ENCODE measurements around the gene CD7. TPM values are rescaled to one million over a fixed set of nuclear protein-coding genes. Genes with fewer than 3 reads are reported as not detected.
A peak's percentile ranks its signal among the peaks of the same experiment; 100 is the strongest.

CD7 gene
- total and polyA plus RNA-seq, 7 donors, result 0.13 to 0.81 (median 0.19) TPM; not detected in 1

DNA sequence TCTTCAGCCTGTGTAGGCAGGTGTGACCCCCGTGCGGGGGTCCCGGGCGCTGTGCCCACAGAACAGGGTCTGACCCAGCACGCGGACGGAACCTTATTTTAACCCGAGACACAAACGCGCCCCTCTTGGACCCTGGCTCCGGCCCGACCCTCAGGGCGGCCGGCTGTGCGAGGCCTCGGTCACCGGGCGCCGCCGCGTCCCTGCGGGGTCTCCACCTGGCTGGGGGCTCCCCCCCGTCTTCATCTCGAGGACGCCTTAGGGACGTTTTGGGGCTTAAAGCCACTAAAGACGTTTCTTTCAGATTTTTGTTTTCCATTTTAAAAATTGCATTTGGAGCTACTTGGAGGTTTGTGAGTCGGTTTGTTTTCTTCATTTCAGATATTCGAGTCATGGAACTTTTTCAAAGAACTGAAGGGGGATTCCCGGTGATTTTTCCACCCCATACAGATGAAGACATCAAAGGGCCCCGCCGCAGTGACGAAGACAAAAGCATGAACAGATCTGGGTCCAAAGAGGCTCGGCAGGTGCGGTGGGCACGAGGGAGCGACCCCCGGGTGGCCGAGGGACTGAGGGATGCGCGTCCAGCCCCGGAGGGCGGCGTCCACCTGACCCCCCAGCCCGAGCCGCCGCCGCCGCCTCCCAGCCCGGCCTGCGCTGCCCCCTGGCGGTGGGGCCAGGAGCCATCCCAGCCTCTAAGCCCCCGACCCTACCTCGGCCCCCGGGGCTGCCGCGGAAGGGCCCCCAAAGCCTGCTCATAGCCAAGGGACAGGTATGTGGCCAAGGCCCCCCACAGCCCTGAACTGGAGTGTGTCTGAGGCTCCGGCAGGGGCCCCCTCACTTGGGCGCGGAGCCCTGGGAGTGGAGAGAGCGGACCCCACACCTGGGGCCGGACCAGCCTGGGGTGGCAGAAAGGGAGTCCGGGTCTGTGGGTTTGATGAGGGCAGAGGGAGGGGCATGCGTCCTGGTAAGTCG lies 3.8 kb upstream of the CD7 start:
- Histone ChIP-seq H3K9me3 (no peaks in the 10 kb centered on the region), H3K4me3 (peak overlapping the region; percentile 22), H3K27me3 (ENCODE audit: insufficient read depth in 3 of 3, low read length in 2 of 3) (no peaks in the 10 kb centered on the region), H3K4me1 (peaks cover 5% of the 10 kb centered on the region), H3K27ac (no peak overlapping the region), H3K36me3 (ENCODE audit: insufficient read depth in 1 of 2, low read depth in 1 of 2) (no peaks in the 10 kb centered on the region)
- intact Hi-C loops (cut with DNase I), result loop anchor here (1.0 to 2.0 kb wide), 4 partner anchors 84 to 115 kb away; no protein-coding TSS in a partner anchor
- TF ChIP-seq, protein P1, sequence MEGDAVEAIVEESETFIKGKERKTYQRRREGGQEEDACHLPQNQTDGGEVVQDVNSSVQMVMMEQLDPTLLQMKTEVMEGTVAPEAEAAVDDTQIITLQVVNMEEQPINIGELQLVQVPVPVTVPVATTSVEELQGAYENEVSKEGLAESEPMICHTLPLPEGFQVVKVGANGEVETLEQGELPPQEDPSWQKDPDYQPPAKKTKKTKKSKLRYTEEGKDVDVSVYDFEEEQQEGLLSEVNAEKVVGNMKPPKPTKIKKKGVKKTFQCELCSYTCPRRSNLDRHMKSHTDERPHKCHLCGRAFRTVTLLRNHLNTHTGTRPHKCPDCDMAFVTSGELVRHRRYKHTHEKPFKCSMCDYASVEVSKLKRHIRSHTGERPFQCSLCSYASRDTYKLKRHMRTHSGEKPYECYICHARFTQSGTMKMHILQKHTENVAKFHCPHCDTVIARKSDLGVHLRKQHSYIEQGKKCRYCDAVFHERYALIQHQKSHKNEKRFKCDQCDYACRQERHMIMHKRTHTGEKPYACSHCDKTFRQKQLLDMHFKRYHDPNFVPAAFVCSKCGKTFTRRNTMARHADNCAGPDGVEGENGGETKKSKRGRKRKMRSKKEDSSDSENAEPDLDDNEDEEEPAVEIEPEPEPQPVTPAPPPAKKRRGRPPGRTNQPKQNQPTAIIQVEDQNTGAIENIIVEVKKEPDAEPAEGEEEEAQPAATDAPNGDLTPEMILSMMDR (IDR thresholded peaks at IDR 0.05), result peak; percentile 86
- peak; percentile 68 to 91 (median 82) for ATAC-seq
- no peak for DNase-seq
- WGBS, 3 donors, result 42 to 54% (median 45%) methylated on average over 58 to 65 of the region's 65 CpGs

DNA sequence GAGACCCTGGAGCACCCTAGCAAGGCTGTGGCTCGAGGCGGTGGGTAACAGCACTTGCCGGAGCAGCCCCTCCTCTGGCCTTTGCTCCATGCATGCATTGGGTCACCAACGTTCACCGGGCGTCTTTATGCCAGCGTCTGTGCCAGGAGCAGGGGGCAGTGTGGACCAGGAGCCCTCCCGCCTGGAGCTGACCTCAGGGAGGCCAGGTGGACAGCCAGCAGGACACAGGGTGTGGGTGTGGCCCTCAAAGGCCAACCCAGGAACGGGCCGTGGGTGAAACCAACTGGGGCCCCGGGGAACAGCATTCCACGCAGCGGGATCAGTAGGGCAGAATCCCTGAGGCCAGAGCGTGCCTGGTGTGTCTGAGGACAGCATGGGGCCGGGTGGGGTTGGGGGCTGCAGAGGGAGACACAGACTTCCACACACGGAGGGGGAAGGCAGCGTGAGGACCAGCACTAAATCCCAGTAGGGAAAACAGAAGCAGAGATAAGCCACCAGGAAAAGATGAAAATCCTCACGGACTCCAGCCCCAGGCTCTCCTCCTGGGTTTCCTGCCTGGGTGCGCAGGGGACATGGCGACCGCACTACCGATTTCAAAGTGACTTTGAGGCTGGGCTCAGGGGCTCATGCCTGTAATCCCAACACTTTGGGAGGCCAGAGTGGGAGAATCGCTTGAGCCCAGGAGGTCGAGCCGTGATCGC lies 2.9 kb upstream of the CD7 start:
- Histone ChIP-seq H3K4me3 (no peak overlapping the region), H3K27ac (no peak overlapping the region), H3K9me3 (no peaks in the 10 kb centered on the region), H3K36me3 (ENCODE audit: insufficient read depth in 1 of 2, low read depth in 1 of 2) (no peaks in the 10 kb centered on the region), H3K4me1 (peaks cover 5% of the 10 kb centered on the region), H3K27me3 (ENCODE audit: insufficient read depth in 3 of 3, low read length in 2 of 3) (peaks cover 0 to 5% (median 5%) of the 10 kb centered on the region in 3 donors)
- intact Hi-C loops (cut with DNase I), result loop anchor here in 1 of 2 donors (2.0 kb wide), 2 partner anchors 83 to 113 kb away; no protein-coding TSS in a partner anchor
- no peak for DNase-seq
- TF ChIP-seq, protein P1 (IDR thresholded peaks at IDR 0.05), result no peak
- WGBS, 3 donors, result 61 to 70% (median 68%) methylated on average over 25 to 26 of the region's 26 CpGs
- ATAC-seq, result no peak

DNA sequence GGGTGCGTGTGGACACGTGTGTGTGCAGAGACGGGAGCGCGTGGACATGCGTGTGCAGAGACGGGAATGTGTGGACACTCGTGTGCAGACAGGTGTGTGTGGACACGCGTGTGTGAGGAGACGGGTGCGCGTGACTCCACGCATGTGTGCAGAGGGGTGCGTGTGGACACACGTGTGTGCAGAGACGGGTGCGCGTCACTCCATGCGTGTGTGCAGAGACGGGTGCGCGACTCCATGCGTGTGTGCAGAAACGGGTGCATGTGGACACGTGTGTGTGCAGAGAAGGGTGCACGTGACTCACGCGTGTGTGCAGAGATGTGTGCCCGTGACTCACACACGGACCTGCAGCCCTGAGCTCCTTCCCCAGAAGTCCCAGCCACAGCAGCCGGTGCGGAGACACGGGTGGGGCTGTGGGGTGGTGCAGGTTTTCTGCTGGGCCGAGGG lies 2.2 kb upstream of the CD7 start:
- ATAC-seq, result no peak
- Histone ChIP-seq H3K9me3 (no peaks in the 10 kb centered on the region), H3K4me3 (no peak overlapping the region), H3K27ac (no peak overlapping the region), H3K36me3 (ENCODE audit: insufficient read depth in 1 of 2, low read depth in 1 of 2) (no peaks in the 10 kb centered on the region), H3K27me3 (ENCODE audit: insufficient read depth in 3 of 3, low read length in 2 of 3) (peaks cover 0 to 9% (median 7%) of the 10 kb centered on the region in 3 donors), H3K4me1 (peaks cover 5% of the 10 kb centered on the region)
- TF ChIP-seq, protein P1 (IDR thresholded peaks at IDR 0.05), result no peak
- WGBS, 3 donors, result 93 to 95% (median 94%) methylated on average over 35 of the region's 35 CpGs
- intact Hi-C loops (cut with DNase I), result loop anchor here in 1 of 2 donors (2.0 to 5.0 kb wide), 3 partner anchors 72 to 113 kb away; no protein-coding TSS in a partner anchor
- DNase-seq, result no peak

DNA sequence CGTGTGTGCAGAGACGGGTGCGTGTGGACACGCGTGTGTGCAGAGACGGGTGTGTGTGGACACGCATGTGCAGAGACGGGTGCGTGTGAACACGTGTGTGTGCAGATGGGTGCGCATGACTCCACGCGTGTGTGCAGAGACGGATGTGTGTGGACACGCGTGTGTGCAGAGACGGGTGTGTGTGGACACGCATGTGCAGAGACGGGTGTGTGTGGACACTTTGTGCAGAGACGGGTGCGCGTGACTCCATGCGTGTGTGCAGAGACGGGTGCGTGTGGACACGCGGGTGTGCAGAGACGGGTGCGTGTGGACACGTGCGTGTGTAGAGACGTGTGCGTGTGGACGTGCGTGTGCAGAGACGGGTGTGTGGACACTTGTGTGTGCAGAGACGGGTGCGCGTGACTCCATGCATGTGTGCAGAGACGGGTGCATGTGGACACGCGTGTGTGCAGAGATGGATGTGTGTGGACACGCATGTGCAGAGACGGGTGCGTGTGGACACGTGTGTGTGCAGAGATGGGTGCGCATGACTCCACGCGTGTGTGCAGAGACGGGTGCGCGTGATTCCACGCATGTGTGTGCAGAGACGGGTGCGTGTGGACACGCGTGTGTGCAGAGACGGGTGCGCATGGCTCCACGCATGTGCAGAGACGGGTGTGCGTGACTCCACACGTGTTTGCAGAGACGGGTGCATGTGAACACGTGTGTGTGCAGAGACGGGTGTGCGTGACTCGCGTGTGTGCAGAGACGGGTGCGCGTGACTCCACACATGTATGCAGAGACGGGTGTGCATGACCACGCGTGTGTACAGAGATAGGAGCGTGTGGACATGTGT lies 1.6 kb upstream of the CD7 start:
- H3K36me3 ChIP-seq (ENCODE audit: insufficient read depth in 1 of 2, low read depth in 1 of 2), result no peaks in the 10 kb centered on the region
- H3K4me3 ChIP-seq, result no peak overlapping the region
- TF ChIP-seq, protein P1 (IDR thresholded peaks at IDR 0.05), result no peak
- WGBS, 3 donors, result 95 to 96% (median 95%) methylated on average over 76 of the region's 76 CpGs
- intact Hi-C loops (cut with DNase I), result loop anchor here in 1 of 2 donors (5.0 kb wide), 1 partner anchor 72 kb away; no protein-coding TSS in a partner anchor
- ATAC-seq (no peak), DNase-seq (no peak)
- H3K4me1 ChIP-seq, result peaks cover 5% of the 10 kb centered on the region
- H3K27ac ChIP-seq, result no peak overlapping the region
- H3K27me3 ChIP-seq (ENCODE audit: insufficient read depth in 3 of 3, low read length in 2 of 3), result peaks cover 0 to 16% (median 9%) of the 10 kb centered on the region in 3 donors
- no peaks in the 10 kb centered on the region for H3K9me3 ChIP-seq

All from psoas muscle (tissue), 8 donors.